ENCODE data around the gene PPP6R3. TPM values are rescaled to one million over a fixed set of nuclear protein-coding genes. Genes with fewer than 3 reads are reported as not detected.
"Not testable (repeated sequence)": the region's sequence is repeated elsewhere in the genome, so short reads cannot be mapped to it uniquely, and the experiment has no call there.

The PPP6R3 gene
- total and polyA plus RNA-seq, 8 donors, result 19.5 to 236 (median 103) TPM

GRCh38 chr11:68457216-68457897, 3.2 kb upstream of the PPP6R3 start:
- Histone ChIP-seq H3K4me1 (peaks cover 6 to 29% (median 16%) of the 10 kb centered on the region in 4 donors), H3K4me3 (no peak overlapping the region), H3K36me3 (no peaks in the 10 kb centered on the region), H3K27me3 (no peaks in the 10 kb centered on the region), H3K9me3 (no peaks in the 10 kb centered on the region), H3K27ac (no peak overlapping the region)
- TF ChIP-seq CTCF (IDR thresholded peaks at IDR 0.05) (no peak), EP300 (IDR thresholded peaks at IDR 0.05) (no peak), POLR2A (IDR thresholded peaks at IDR 0.05) (no peak), POLR2AphosphoS5 (IDR thresholded peaks at IDR 0.05) (no peak)
- WGBS, 5 donors, result 74 to 84% (median 78%) methylated on average over 7 to 8 of the region's 8 CpGs
- no peak for DNase-seq
- intact Hi-C loops (cut with DNase I; ENCODE audit: low total_unique reads), result no loop called here

DNA sequence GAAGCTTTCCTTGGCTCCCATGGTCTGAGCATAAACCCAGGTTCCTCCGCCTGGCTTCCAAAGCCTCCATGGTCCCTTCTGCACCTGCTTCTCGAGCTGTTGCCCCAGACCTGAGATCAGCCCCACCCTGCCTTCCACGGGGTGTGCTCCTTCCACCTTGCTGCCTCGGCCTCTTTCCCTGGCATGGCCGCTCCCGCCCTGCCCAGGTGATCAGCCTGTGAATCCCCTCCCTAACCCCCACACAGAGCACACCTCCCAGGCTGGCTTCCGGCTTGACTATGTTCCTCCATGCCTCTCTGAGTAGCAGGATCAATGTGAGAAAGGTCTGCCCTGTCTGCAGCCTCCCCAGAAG, 2.7 kb upstream of the PPP6R3 start:
- peak in 1 of 2 donors; percentile 41 for DNase-seq
- no peak overlapping the region for H3K4me3 ChIP-seq
- H3K36me3 ChIP-seq, result no peaks in the 10 kb centered on the region
- no peaks in the 10 kb centered on the region for H3K27me3 ChIP-seq
- WGBS, 5 donors, result 56 to 82% (median 65%) methylated on average over 7 of the region's 7 CpGs
- no peaks in the 10 kb centered on the region for H3K9me3 ChIP-seq
- peak overlapping the region in 1 of 5 donors; percentile 4 for H3K27ac ChIP-seq
- intact Hi-C loops (cut with DNase I; ENCODE audit: low total_unique reads), result no loop called here
- peaks cover 9 to 34% (median 22%) of the 10 kb centered on the region in 4 donors for H3K4me1 ChIP-seq
- TF ChIP-seq EP300 (IDR thresholded peaks at IDR 0.05) (no peak), POLR2AphosphoS5 (IDR thresholded peaks at IDR 0.05) (no peak), POLR2A (IDR thresholded peaks at IDR 0.05) (no peak), CTCF (IDR thresholded peaks at IDR 0.05) (no peak)

- WGBS, 5 donors, result 32 to 75% (median 58%) methylated on average over 6 of the region's 6 CpGs
- H3K9me3 ChIP-seq; intact Hi-C loops (cut with DNase I; ENCODE audit: low total_unique reads); H3K4me3 ChIP-seq; H3K27me3 ChIP-seq; H3K36me3 ChIP-seq; DNase-seq: not testable (repeated sequence)
- Histone ChIP-seq H3K4me1 (peaks cover 14 to 39% (median 26%) of the 10 kb centered on the region in 4 donors), H3K27ac (peak overlapping the region in 1 of 5 donors; percentile 4)
Observed at GRCh38 chr11:68458340-68458739, 2.2 kb upstream of the PPP6R3 start.

- no peaks in the 10 kb centered on the region for H3K27me3 ChIP-seq
- intact Hi-C loops (cut with DNase I; ENCODE audit: low total_unique reads), result no loop called here
- TF ChIP-seq CTCF (IDR thresholded peaks at IDR 0.05) (peak in 1 of 7 experiments; percentile 22), POLR2AphosphoS5 (IDR thresholded peaks at IDR 0.05) (peak in 2 of 3 donors; percentile 7 to 65), EP300 (IDR thresholded peaks at IDR 0.05) (no peak)
- peak overlapping the region; percentile 83 to 97 (median 90) for H3K4me3 ChIP-seq
- H3K9me3 ChIP-seq, result no peaks in the 10 kb centered on the region
- H3K27ac ChIP-seq, result peak overlapping the region; percentile 95 to 99 (median 99)
- H3K4me1 ChIP-seq, result peaks cover 27 to 52% (median 43%) of the 10 kb centered on the region in 4 donors
- no peaks in the 10 kb centered on the region for H3K36me3 ChIP-seq
- DNase-seq, result peak; percentile 96 to 99
- WGBS, 5 donors, result 3 to 5% (median 4%) methylated on average over 42 to 56 of the region's 56 CpGs
Observed at GRCh38 chr11:68459886-68460740, 439 bp upstream of the PPP6R3 start.

Measured in stomach (tissue), 9 donors.